Measurements from ENCODE around the gene PPP1R16B. TPM values are rescaled to one million over a fixed set of nuclear protein-coding genes. Genes with fewer than 3 reads are reported as not detected.

PPP1R16B gene
- total RNA-seq, 1 donor from 2014 or later = 46.9 TPM

DNA sequence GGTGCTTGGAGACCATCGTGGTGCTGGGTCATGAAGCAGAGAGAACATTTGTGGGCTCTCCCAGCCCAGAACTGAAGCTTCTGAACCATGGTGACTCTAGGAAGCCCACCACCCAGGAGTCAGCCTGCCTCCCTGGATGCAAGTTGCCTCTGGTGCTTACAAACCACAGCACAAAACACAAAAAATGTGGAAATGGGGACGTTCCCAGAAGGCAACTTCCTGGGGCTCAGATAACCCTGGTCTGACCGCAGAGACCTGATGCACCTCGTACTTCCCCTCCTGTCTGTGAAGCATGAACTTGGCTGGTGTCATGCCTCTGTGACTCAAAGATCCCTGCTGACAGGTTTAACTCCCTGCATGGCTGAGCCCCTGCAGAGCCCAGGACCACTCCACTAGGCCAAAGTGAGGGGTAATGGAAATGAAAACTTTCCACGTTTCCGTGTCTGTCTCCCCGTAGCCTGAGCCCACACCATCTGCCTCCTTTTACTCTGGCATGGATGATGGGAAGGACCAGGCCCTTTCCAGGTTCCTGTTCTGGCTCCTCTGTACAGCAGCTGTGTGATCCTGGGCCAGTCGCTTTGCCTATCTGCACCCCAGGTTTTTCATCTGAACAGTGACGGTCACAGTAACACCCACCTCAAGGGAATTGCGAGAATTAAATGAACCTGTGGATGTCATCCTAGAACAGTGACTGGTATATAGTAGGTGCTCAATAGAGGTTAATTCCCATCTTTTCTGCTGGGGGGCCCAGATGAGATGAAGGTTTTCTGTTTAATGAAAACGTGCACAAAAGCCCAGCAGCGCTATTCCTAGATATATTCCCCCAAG, 57.7 kb downstream of the PPP1R16B start:
- H3K27ac Mint-ChIP-seq (ENCODE audit: unreplicated experiment) = no peak overlapping the region
- peaks cover 30% of the 10 kb centered on the region for H3K4me1 Mint-ChIP-seq (ENCODE audit: unreplicated experiment)
- H3K4me3 Mint-ChIP-seq (ENCODE audit: unreplicated experiment) = no peak overlapping the region
- TF ChIP-seq, protein P1, sequence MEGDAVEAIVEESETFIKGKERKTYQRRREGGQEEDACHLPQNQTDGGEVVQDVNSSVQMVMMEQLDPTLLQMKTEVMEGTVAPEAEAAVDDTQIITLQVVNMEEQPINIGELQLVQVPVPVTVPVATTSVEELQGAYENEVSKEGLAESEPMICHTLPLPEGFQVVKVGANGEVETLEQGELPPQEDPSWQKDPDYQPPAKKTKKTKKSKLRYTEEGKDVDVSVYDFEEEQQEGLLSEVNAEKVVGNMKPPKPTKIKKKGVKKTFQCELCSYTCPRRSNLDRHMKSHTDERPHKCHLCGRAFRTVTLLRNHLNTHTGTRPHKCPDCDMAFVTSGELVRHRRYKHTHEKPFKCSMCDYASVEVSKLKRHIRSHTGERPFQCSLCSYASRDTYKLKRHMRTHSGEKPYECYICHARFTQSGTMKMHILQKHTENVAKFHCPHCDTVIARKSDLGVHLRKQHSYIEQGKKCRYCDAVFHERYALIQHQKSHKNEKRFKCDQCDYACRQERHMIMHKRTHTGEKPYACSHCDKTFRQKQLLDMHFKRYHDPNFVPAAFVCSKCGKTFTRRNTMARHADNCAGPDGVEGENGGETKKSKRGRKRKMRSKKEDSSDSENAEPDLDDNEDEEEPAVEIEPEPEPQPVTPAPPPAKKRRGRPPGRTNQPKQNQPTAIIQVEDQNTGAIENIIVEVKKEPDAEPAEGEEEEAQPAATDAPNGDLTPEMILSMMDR (IDR thresholded peaks at IDR 0.05; ENCODE audit: unreplicated experiment) = no peak
- H3K9me3 Mint-ChIP-seq (ENCODE audit: unreplicated experiment) = no peaks in the 10 kb centered on the region
- peaks cover 4% of the 10 kb centered on the region for H3K27me3 Mint-ChIP-seq (ENCODE audit: unreplicated experiment)
- H3K36me3 Mint-ChIP-seq (ENCODE audit: low read depth, unreplicated experiment) = peaks cover 3% of the 10 kb centered on the region
- DNase-seq (ENCODE audit: low spot score) = no peak

DNA sequence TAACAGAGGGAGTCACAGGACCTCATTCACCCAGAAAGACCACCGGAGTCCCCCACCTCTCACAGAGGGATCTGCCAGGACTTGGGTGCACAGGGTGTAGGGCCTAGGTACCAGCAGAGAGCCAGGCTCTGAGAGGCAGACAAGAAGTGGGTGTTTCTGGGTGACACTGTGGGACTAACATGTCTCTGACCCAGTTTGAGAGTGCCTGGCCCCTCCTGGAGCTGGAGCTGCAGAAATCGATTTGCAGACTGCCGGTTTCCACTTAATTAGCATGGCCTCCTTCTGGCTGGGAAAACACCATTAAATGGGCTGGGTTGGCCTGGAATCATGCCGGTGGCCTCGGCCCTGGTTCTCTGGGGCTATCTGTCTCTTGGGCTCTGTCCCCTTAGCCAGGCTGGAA, 59.2 kb downstream of the PPP1R16B start:
- no peaks in the 10 kb centered on the region for H3K9me3 Mint-ChIP-seq (ENCODE audit: unreplicated experiment)
- TF ChIP-seq, protein P1 (IDR thresholded peaks at IDR 0.05; ENCODE audit: unreplicated experiment) = no peak
- peaks cover 7% of the 10 kb centered on the region for H3K36me3 Mint-ChIP-seq (ENCODE audit: low read depth, unreplicated experiment)
- no peak for DNase-seq (ENCODE audit: low spot score)
- H3K4me3 Mint-ChIP-seq (ENCODE audit: unreplicated experiment) = no peak overlapping the region
- peaks cover 4% of the 10 kb centered on the region for H3K27me3 Mint-ChIP-seq (ENCODE audit: unreplicated experiment)
- peaks cover 30% of the 10 kb centered on the region for H3K4me1 Mint-ChIP-seq (ENCODE audit: unreplicated experiment)
- H3K27ac Mint-ChIP-seq (ENCODE audit: unreplicated experiment) = no peak overlapping the region

DNA sequence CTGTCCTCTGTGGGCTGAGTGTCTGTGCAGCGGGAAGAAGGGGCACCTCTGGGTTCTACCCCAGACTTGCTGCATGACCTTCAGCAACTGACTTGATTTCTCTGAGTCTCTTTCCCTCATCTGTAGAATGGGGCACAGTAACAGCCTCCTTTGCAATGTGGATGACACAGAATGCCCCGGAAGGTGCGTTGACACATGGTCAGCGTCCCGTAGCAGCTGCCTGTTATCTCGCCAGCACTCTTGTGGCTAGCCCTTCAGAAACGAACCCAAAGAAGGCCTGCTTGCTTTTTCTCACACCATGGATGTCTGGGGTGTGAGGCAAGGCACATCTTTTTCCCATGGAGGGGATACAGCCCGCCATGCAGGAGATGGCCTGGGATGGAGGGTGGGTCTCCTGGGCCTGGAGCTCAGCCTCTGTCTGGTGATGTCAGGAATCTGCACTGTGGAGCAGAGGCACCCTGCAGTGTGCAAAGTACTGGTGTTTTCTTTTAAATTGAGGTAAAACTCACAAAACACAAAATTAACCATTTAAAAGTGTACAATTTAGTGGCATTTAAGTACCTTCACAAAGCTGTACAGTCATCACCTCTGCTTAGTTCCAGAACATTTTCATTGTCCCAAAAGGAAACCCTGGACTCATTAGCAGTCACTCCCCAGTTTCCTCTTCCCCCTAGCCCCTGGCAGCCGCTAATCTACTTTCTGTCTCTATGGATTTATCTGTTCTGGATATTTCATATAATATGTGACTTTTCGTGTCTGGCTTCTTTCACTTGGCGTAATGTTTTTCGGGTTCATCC, 61.0 kb downstream of the PPP1R16B start:
- DNase-seq (ENCODE audit: low spot score) = no peak
- peaks cover 30% of the 10 kb centered on the region for H3K4me1 Mint-ChIP-seq (ENCODE audit: unreplicated experiment)
- peaks cover 12% of the 10 kb centered on the region for H3K36me3 Mint-ChIP-seq (ENCODE audit: low read depth, unreplicated experiment)
- H3K4me3 Mint-ChIP-seq (ENCODE audit: unreplicated experiment) = no peak overlapping the region
- H3K27ac Mint-ChIP-seq (ENCODE audit: unreplicated experiment) = no peak overlapping the region
- peaks cover 7% of the 10 kb centered on the region for H3K27me3 Mint-ChIP-seq (ENCODE audit: unreplicated experiment)
- no peaks in the 10 kb centered on the region for H3K9me3 Mint-ChIP-seq (ENCODE audit: unreplicated experiment)
- TF ChIP-seq, protein P1 (IDR thresholded peaks at IDR 0.05; ENCODE audit: unreplicated experiment) = no peak

DNA sequence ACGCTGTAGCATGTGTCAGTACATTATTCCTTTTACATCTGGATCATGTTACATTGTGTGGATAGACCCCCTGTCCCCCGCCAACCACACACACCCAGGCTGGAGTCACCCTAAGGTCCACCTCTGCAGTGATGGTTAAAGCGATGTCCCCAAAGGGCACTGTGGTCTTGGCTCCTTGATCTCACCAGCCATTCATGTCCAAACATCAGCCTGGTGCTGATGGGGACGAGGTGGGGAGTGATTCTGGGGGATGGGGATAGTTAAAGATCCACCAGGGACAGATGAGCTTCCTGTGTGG, 61.5 kb downstream of the PPP1R16B start:
- peaks cover 30% of the 10 kb centered on the region for H3K4me1 Mint-ChIP-seq (ENCODE audit: unreplicated experiment)
- H3K27me3 Mint-ChIP-seq (ENCODE audit: unreplicated experiment) = peaks cover 8% of the 10 kb centered on the region
- TF ChIP-seq, protein P1 (IDR thresholded peaks at IDR 0.05; ENCODE audit: unreplicated experiment) = no peak
- no peak overlapping the region for H3K4me3 Mint-ChIP-seq (ENCODE audit: unreplicated experiment)
- no peak for DNase-seq (ENCODE audit: low spot score)
- H3K27ac Mint-ChIP-seq (ENCODE audit: unreplicated experiment) = no peak overlapping the region
- H3K36me3 Mint-ChIP-seq (ENCODE audit: low read depth, unreplicated experiment) = peaks cover 13% of the 10 kb centered on the region
- no peaks in the 10 kb centered on the region for H3K9me3 Mint-ChIP-seq (ENCODE audit: unreplicated experiment)
